IMR-90 (cell line): ENCODE measurements around the gene FBN1. TPM values are rescaled to one million over a fixed set of nuclear protein-coding genes. Genes with fewer than 3 reads are reported as not detected.

Experiments
- ATAC-seq: fragments of 200-7000 bp; cut with Tn5 transposase; 2 replicates; pipeline ENCODE4 v1.9.1; 2020; ENCODE audit warnings: low read depth, mild to moderate bottlenecking, moderate library complexity
- BruUV-seq: library from RNA; stranded (reverse); fragments of 400-500 nt; replicated peaks from 2 replicates; lab custom pipeline; 2021; lab: Mats Ljungman, UMichigan
- CTCF ChIA-PET: fragments of 300-600 bp; formaldehyde crosslinking; extraction: SDS; loops from one replicate; lab custom pipeline; 2021; ENCODE audit warnings: antibody characterized with exemption; lab: Yijun Ruan, JAX
- POLR2A ChIA-PET: fragments of 300-600 bp; sonication (Branson Sonifier 250); formaldehyde crosslinking; loops from one replicate; lab custom pipeline; 2022; ENCODE audit warnings: antibody characterized with exemption; ENCODE audit not compliant: unreplicated experiment; lab: Charles Lee
- DNase-seq: peaks from one replicate; pipeline ENCODE4 v3.0.0; 2013
- H2AFZ ChIP-seq: replicated peaks from 2 replicates; pipeline ENCODE3; 2013; ENCODE audit warnings: low read length, mild to moderate bottlenecking; ENCODE audit not compliant: poor library complexity
- H2AK5ac ChIP-seq: 2 replicates; pipeline ENCODE4 v1.6.1; 2013; ENCODE audit warnings: low read depth, low read length, inconsistent platforms
- H2AK9ac ChIP-seq: replicated peaks from 2 replicates; pipeline ENCODE3; 2013; ENCODE audit warnings: mild to moderate bottlenecking, low read depth, low read length, moderate library complexity; ENCODE audit not compliant: poor library complexity
- H2BK120ac ChIP-seq: 2 replicates; pipeline ENCODE4 v1.6.1; 2013; ENCODE audit warnings: low read depth, low read length, inconsistent platforms
- H2BK15ac ChIP-seq: 3 replicates; pipeline ENCODE4 v1.6.1; 2013; ENCODE audit warnings: low read depth, low read length, inconsistent platforms
- H2BK20ac ChIP-seq: 2 replicates; pipeline ENCODE4 v1.6.1; 2013; ENCODE audit warnings: low read depth, mild to moderate bottlenecking, inconsistent platforms, low read length, moderate library complexity
- H2BK5ac ChIP-seq: 2 replicates; pipeline ENCODE4 v1.6.1; 2013; ENCODE audit warnings: mild to moderate bottlenecking, low read depth, low read length, inconsistent platforms; ENCODE audit not compliant: poor library complexity, severe bottlenecking
- H3K14ac ChIP-seq: replicated peaks from 2 replicates; pipeline ENCODE4 v1.6.1; 2013; ENCODE audit warnings: low read depth, low read length, inconsistent platforms
- H3K18ac ChIP-seq: 2 replicates; pipeline ENCODE4 v1.6.1; 2013; ENCODE audit warnings: low read depth, low read length, control low read depth
- H3K23ac ChIP-seq: 2 replicates; pipeline ENCODE4 v1.6.1; 2013; ENCODE audit warnings: low read depth, low read length, inconsistent platforms
- H3K27ac ChIP-seq: 2 replicates; pipeline ENCODE4 v1.5.1; 2013; ENCODE audit warnings: mild to moderate bottlenecking, control low read depth, low read length; ENCODE audit not compliant: insufficient read depth
- H3K27me3 ChIP-seq: 2 replicates; pipeline ENCODE4 v1.6.1; 2013; ENCODE audit warnings: low read length; ENCODE audit not compliant: control insufficient read depth, insufficient read depth
- H3K36me3 ChIP-seq: 2 replicates; pipeline ENCODE4 v1.6.1; 2013; ENCODE audit warnings: low read length, mixed read lengths; ENCODE audit not compliant: control insufficient read depth, insufficient read depth
- H3K4ac ChIP-seq: 2 replicates; pipeline ENCODE4 v1.6.1; 2013; ENCODE audit warnings: low read depth, low read length, inconsistent platforms
- H3K4me1 ChIP-seq: 2 replicates; pipeline ENCODE4 v1.6.1; 2013; ENCODE audit warnings: low read length, mixed read lengths; ENCODE audit not compliant: control insufficient read depth, insufficient read depth
- H3K4me2 ChIP-seq: 2 replicates; pipeline ENCODE4 v1.6.1; 2013; ENCODE audit warnings: low read depth, mild to moderate bottlenecking, control low read depth, low read length, moderate library complexity
- H3K4me3 ChIP-seq: 2 replicates; pipeline ENCODE4 v1.5.1; 2013; ENCODE audit warnings: low read depth, mild to moderate bottlenecking, control low read depth, low read length, moderate library complexity; ENCODE audit not compliant: insufficient read depth
- H3K56ac ChIP-seq: 2 replicates; pipeline ENCODE4 v1.6.1; 2013; ENCODE audit warnings: low read length, inconsistent platforms; ENCODE audit not compliant: insufficient read depth; ENCODE audit errors: extremely low read depth
- H3K79me1 ChIP-seq, 2 experiments: 2 replicates each; pipeline ENCODE4 v1.6.1; 2013; ENCODE audit warnings: low read length in 2 of 2, inconsistent platforms in 1 of 2, low read depth in 1 of 2
- H3K9ac ChIP-seq: 2 replicates; pipeline ENCODE4 v1.6.1; 2013; ENCODE audit warnings: low read depth, low read length, control low read depth
- H3K9me1 ChIP-seq: 2 replicates; pipeline ENCODE4 v1.6.1; 2013; ENCODE audit warnings: low read length, inconsistent platforms; ENCODE audit not compliant: insufficient read depth
- H3K9me3 ChIP-seq: 2 replicates; pipeline ENCODE4 v1.6.1; 2013; ENCODE audit warnings: low read length; ENCODE audit not compliant: control insufficient read depth, insufficient read depth
- H4K20me1 ChIP-seq: 2 replicates; pipeline ENCODE4 v1.6.1; 2013; ENCODE audit warnings: low read length, inconsistent platforms; ENCODE audit not compliant: insufficient read depth
- H4K5ac ChIP-seq: 2 replicates; pipeline ENCODE4 v1.6.1; 2013; ENCODE audit warnings: mild to moderate bottlenecking, low read depth, low read length, control low read depth
- H4K8ac ChIP-seq, 2 experiments: 2 replicates each; pipeline ENCODE4 v1.6.1; 2013; ENCODE audit warnings: low read depth in 2 of 2, low read length in 2 of 2, control low read depth in 1 of 2, inconsistent platforms in 1 of 2
- H4K91ac ChIP-seq: 2 replicates; pipeline ENCODE4 v1.6.1; 2013; ENCODE audit warnings: low read depth, low read length, inconsistent platforms; ENCODE audit not compliant: insufficient read depth
- BHLHE40 ChIP-seq: fragments of 150-350 bp; IDR thresholded peaks from 2 replicates; pipeline ENCODE4 v1.6.1; 2016; ENCODE audit warnings: mild to moderate bottlenecking, low read depth, low read length
- CEBPB ChIP-seq: IDR thresholded peaks from 2 replicates; pipeline ENCODE4 v1.6.1; 2012; ENCODE audit warnings: low read depth, low read length, improper control_type of control experiment
- CHD1 ChIP-seq: IDR thresholded peaks from 2 replicates; pipeline ENCODE4 v1.6.1; 2012; ENCODE audit warnings: low read depth, low read length, improper control_type of control experiment
- CTCF ChIP-seq: conservative IDR thresholded peaks from 2 replicates; pipeline ENCODE4 v1.5.1; 2012; ENCODE audit warnings: mild to moderate bottlenecking, low read depth, low read length, improper control_type of control experiment
- FOS ChIP-seq: fragments of 150-350 bp; IDR thresholded peaks from 2 replicates; pipeline ENCODE4 v1.6.1; 2016; ENCODE audit warnings: low read depth, low read length
- MAFK ChIP-seq: IDR thresholded peaks from 2 replicates; pipeline ENCODE4 v1.6.1; 2012; ENCODE audit warnings: low read depth, low read length, improper control_type of control experiment
- MAZ ChIP-seq: IDR thresholded peaks from 2 replicates; pipeline ENCODE4 v1.6.1; 2012; ENCODE audit warnings: low read depth, mild to moderate bottlenecking, low read length, improper control_type of control experiment, moderate library complexity, borderline replicate concordance
- MXI1 ChIP-seq: IDR thresholded peaks from 2 replicates; pipeline ENCODE4 v1.6.1; 2012; ENCODE audit warnings: low read depth, mild to moderate bottlenecking, low read length, moderate library complexity, borderline replicate concordance
- NFE2L2 ChIP-seq: fragments of 150-350 bp; IDR thresholded peaks from 2 replicates; pipeline ENCODE4 v1.6.1; 2016; ENCODE audit warnings: low read depth, mild to moderate bottlenecking, low read length
- POLR2A ChIP-seq: IDR thresholded peaks from 2 replicates; pipeline ENCODE4 v1.6.1; 2012; ENCODE audit warnings: mild to moderate bottlenecking, low read depth, low read length
- RAD21 ChIP-seq: IDR thresholded peaks from 2 replicates; pipeline ENCODE4 v1.6.1; 2012; ENCODE audit warnings: low read length, improper control_type of control experiment
- RCOR1 ChIP-seq: IDR thresholded peaks from 2 replicates; pipeline ENCODE4 v1.6.1; 2012; ENCODE audit warnings: mild to moderate bottlenecking, low read length, improper control_type of control experiment; ENCODE audit not compliant: insufficient replicate concordance
- RFX5 ChIP-seq: IDR thresholded peaks from 2 replicates; pipeline ENCODE4 v1.8.0; 2012; ENCODE audit warnings: low read depth, mild to moderate bottlenecking, low read length, moderate library complexity
- SMC3 ChIP-seq: fragments of 150-350 bp; IDR thresholded peaks from 2 replicates; pipeline ENCODE4 v1.6.1; 2016; ENCODE audit warnings: low read depth, mild to moderate bottlenecking, antibody characterized with exemption, low read length, moderate library complexity
- USF2 ChIP-seq: fragments of 150-350 bp; IDR thresholded peaks from 2 replicates; pipeline ENCODE4 v1.6.1; 2017; ENCODE audit warnings: mild to moderate bottlenecking, antibody characterized with exemption, low read length, low read depth
- dilution Hi-C: fragments of 300-500 bp; cut with HindIII; formaldehyde crosslinking; loops from one replicate; pipeline ENCODE4 v1.14.3; 2018; ENCODE audit warnings: low sequenced_read_pairs; ENCODE audit not compliant: unreplicated experiment
- in situ Hi-C: fragments of 300-500 bp; cut with MboI; formaldehyde crosslinking; loops from 3 replicates; pipeline ENCODE4 v1.14.3; 2019; ENCODE audit warnings: low sequenced_read_pairs, inconsistent platforms, mixed read lengths
- intact Hi-C: fragments of 100-400 bp; cut with micrococcal nuclease; formaldehyde crosslinking; loops from 2 replicates; pipeline ENCODE4 v1.10.0; 2022
- polyA plus RNA-seq, 3 experiments: library from polyadenylated mRNA; depleted of rRNA; stranded (reverse); fragments of >200 nt; gene quantifications; 2 replicates each; pipeline ENCODE4 v1.2.3, GENCODE V29; 2012; ENCODE audit warnings: low replicate concordance in 1 of 3
- total RNA-seq: library from RNA; depleted of rRNA; stranded (reverse); fragments of >200 nt; gene quantifications from 2 replicates; pipeline ENCODE4 v1.2.3, GENCODE V29; 2012
- TF ChIP-seq, protein P1 (sequence below): fragments of 150-350 bp; IDR thresholded peaks from 2 replicates; pipeline ENCODE4 v1.6.1; 2016; ENCODE audit warnings: low read depth, mild to moderate bottlenecking, low read length, moderate library complexity, borderline replicate concordance

FBN1 gene
- total and polyA plus RNA-seq, 2 of the 4 experiments (the other 2 are of a cell fraction), result 134 to 283 TPM

DNA sequence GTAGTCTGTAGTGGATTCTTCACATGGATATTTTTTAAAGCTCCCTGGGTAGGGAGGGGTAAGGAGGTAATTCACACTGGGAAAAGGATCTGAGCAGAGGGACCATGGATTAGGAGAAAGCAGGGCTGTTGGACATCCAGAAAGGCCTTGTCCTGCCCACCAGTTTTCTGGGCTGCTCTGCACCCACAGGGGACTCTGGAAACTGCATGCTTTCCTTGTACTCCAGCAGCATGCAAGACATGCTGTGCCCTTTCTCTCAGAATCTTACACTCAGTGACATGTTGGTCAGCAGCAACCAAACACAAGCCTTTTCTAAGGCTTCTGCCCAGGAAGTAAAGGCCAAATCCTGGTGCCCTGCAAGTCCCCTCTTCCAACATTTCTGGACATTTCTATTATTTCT is 2.5 kb upstream of the FBN1 start:
- TF ChIP-seq MXI1, result peak; percentile 28; the same call in 1 of the 2 replicates
- no peak for TF ChIP-seq NFE2L2
- peak; percentile 51 for TF ChIP-seq RAD21
- TF ChIP-seq, protein P1, sequence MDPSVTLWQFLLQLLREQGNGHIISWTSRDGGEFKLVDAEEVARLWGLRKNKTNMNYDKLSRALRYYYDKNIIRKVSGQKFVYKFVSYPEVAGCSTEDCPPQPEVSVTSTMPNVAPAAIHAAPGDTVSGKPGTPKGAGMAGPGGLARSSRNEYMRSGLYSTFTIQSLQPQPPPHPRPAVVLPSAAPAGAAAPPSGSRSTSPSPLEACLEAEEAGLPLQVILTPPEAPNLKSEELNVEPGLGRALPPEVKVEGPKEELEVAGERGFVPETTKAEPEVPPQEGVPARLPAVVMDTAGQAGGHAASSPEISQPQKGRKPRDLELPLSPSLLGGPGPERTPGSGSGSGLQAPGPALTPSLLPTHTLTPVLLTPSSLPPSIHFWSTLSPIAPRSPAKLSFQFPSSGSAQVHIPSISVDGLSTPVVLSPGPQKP, result no peak
- no peak for TF ChIP-seq FOS
- no peak for TF ChIP-seq RFX5
- TF ChIP-seq CTCF, result peak; percentile 38; the same call in 1 of the 2 replicates
- TF ChIP-seq MAFK, result no peak
- no peak for TF ChIP-seq SMC3
- no peak for TF ChIP-seq RCOR1
- TF ChIP-seq BHLHE40, result no peak
- no peak for TF ChIP-seq MAZ
- no peak for TF ChIP-seq CHD1
- TF ChIP-seq USF2, result no peak
- no peak for TF ChIP-seq POLR2A
- TF ChIP-seq CEBPB, result no peak
- Histone ChIP-seq H2BK15ac (no peak overlapping the region), H2BK20ac (no peak overlapping the region), H3K4me2 (no peak overlapping the region), H3K27me3 (no peaks in the 10 kb centered on the region), H3K27ac (no peak overlapping the region), H3K4me3 (no peak overlapping the region), H4K91ac (no peak overlapping the region), H3K4me1 (peaks cover 4% of the 10 kb centered on the region), H3K56ac (no peak overlapping the region), H2BK120ac (peak overlapping the region; percentile 16; the same call in 1 of the 2 replicates), H3K14ac (peak overlapping the region; percentile 59; the same call in 1 of the 2 replicates), H3K18ac (no peak overlapping the region), H2AK9ac (no peak overlapping the region), H4K5ac (no peak overlapping the region), H3K9me1 (no peaks in the 10 kb centered on the region), H2AK5ac (no peak overlapping the region), H2AFZ (peak overlapping the region; percentile 9), H4K20me1 (peaks cover 16% of the 10 kb centered on the region; the same call in 1 of the 2 replicates), H3K9ac (no peak overlapping the region), H3K23ac (0 out of 2 replicates have a peak overlapping the region, but pooled peaks have one; percentile 13), H4K8ac (peak overlapping the region in 1 of 2 experiments; percentile 49; a peak in 2 of 4 replicates), H3K36me3 (no peaks in the 10 kb centered on the region), H3K9me3 (no peaks in the 10 kb centered on the region), H3K79me1 (peaks cover 9 to 19% of the 10 kb centered on the region in 2 experiments; a peak in 3 of 4 replicates), H2BK5ac (no peak overlapping the region), H3K4ac (0 out of 2 replicates have a peak overlapping the region, but pooled peaks have one; percentile 6)
- dilution Hi-C loops, result no loop called here
- DNase-seq, result peak; percentile 56
- in situ Hi-C loops, result no loop called here
- ChIA-PET POLR2A (no interaction called here), CTCF (interaction anchor here (0.5 to 0.6 kb wide), 2 partner anchors 140 to 153 kb away, joined by 4 to 5 read pairs; no protein-coding TSS in a partner anchor)
- ATAC-seq, result peak; percentile 4; the same call in 1 of the 2 replicates
- BruUV-seq, result no TSS peak
- intact Hi-C loops, result loop anchor here (10.0 kb wide), 2 partner anchors 223 to 1497 kb away; no protein-coding TSS in a partner anchor
